Right atrium auricular region (tissue), 2 donors: ENCODE data around the gene TIMM23B. TPM values are rescaled to one million over a fixed set of nuclear protein-coding genes. Genes with fewer than 3 reads are reported as not detected.
"Not testable (repeated sequence)": the region's sequence is repeated elsewhere in the genome, so short reads cannot be mapped to it uniquely, and the experiment has no call there.

Source experiments
- DNase-seq: peaks from one replicate; pipeline ENCODE4 v3.0.0-alpha.2; 2019; ENCODE audit warnings: low spot score
- H3K27ac ChIP-seq, 2 donors: fragments of 200-600 bp; sonication (generic); 1 replicate in 1 of 2; 2 replicates in 1 of 2; pipeline ENCODE4 v1.5.1; 2016 to 2019
- H3K27me3 ChIP-seq, 2 donors: fragments of 200-600 bp; sonication (generic); one replicate each; pipeline versions ENCODE4 v1.5.1 to v1.6.0; 2017 to 2019
- H3K36me3 ChIP-seq: fragments of 200-600 bp; sonication (generic); one replicate; pipeline ENCODE4 v1.5.1; 2016
- H3K4me1 ChIP-seq, 2 donors: fragments of 200-600 bp; sonication (generic); one replicate each; pipeline versions ENCODE4 v1.5.1 to v1.6.0; 2017 to 2019
- H3K4me3 ChIP-seq, 2 donors: fragments of 200-600 bp; sonication (generic); 1 replicate in 1 of 2; 2 replicates in 1 of 2; pipeline ENCODE4 v1.5.1; 2017 to 2019; ENCODE audit warnings: mild to moderate bottlenecking in 1 of 2, moderate library complexity in 1 of 2
- H3K9me3 ChIP-seq, 2 donors: fragments of 200-600 bp; sonication (generic); one replicate each; pipeline ENCODE4 v1.5.1; 2019
- CTCF ChIP-seq, 2 donors: fragments of 200-600 bp; sonication (generic); IDR thresholded peaks; one replicate each; pipeline ENCODE4 v1.5.1; 2019; ENCODE audit warnings: antibody characterized with exemption in 2 of 2
- total RNA-seq, 2 donors: library from RNA; depleted of rRNA; stranded (reverse); fragments of >200 nt; gene quantifications; one replicate each; pipeline ENCODE4 v1.1.0, GENCODE V29; 2016

The TIMM23B gene
- total RNA-seq: 10 to 100 TPM; 15.3 to 20.7 TPM

GRCh38 chr10:49941447-49942338 lies at the start of gene TIMM23B, which contains the start of gene PARG:
Gene TIMM23B, plus strand, starts transcription at chr10:49942053. Its CDS starts 142 bp downstream, at chr10:49942195.
Gene PARG, minus strand, starts transcription at chr10:49942027. Its CDS starts 302 bp downstream, at chr10:49941725.
- DNase-seq: peak; percentile 75
- not testable (repeated sequence) for H3K9me3 ChIP-seq, H3K36me3 ChIP-seq, H3K27me3 ChIP-seq
- peak in 1 of 2 donors; percentile 29 for TF ChIP-seq CTCF (IDR thresholded peaks at IDR 0.05)
- Histone ChIP-seq H3K4me3 (peak within 1 kb of the TSS; percentile 77 to 93), H3K4me1 (peaks cover 0 to 17% of the 10 kb centered on the region in 2 donors), H3K27ac (peak within 1 kb of the TSS; percentile 66 to 74)

- H3K4me3 ChIP-seq, H3K36me3 ChIP-seq, H3K27me3 ChIP-seq, H3K27ac ChIP-seq, DNase-seq, H3K9me3 ChIP-seq, H3K4me1 ChIP-seq: not testable (repeated sequence)
Observed at GRCh38 chr10:49899999-49900398, 41.9 kb upstream of the TIMM23B start.

- not testable (repeated sequence) for H3K9me3 ChIP-seq, DNase-seq, H3K4me1 ChIP-seq, H3K36me3 ChIP-seq, H3K27ac ChIP-seq, H3K4me3 ChIP-seq, H3K27me3 ChIP-seq
Observed at GRCh38 chr10:49900406-49900805, 41.4 kb upstream of the TIMM23B start.

- H3K4me3 ChIP-seq, H3K27me3 ChIP-seq, H3K9me3 ChIP-seq, H3K36me3 ChIP-seq, H3K27ac ChIP-seq, H3K4me1 ChIP-seq, DNase-seq: not testable (repeated sequence)
Observed at GRCh38 chr10:49903829-49904228, 38.0 kb upstream of the TIMM23B start.

GRCh38 chr10:49908290-49909080 lies 33.4 kb upstream of the TIMM23B start:
- H3K36me3 ChIP-seq, H3K27ac ChIP-seq, DNase-seq, H3K9me3 ChIP-seq, H3K27me3 ChIP-seq, H3K4me3 ChIP-seq, H3K4me1 ChIP-seq: not testable (repeated sequence)

- DNase-seq, H3K4me3 ChIP-seq, H3K36me3 ChIP-seq, H3K27me3 ChIP-seq, H3K4me1 ChIP-seq, H3K9me3 ChIP-seq, H3K27ac ChIP-seq: not testable (repeated sequence)
Observed at GRCh38 chr10:49910295-49910694, 31.6 kb upstream of the TIMM23B start.

- not testable (repeated sequence) for H3K27me3 ChIP-seq, H3K27ac ChIP-seq, H3K9me3 ChIP-seq, H3K4me1 ChIP-seq, H3K4me3 ChIP-seq, H3K36me3 ChIP-seq, DNase-seq
Observed at GRCh38 chr10:49916451-49916850, 25.4 kb upstream of the TIMM23B start.

- H3K36me3 ChIP-seq, H3K4me3 ChIP-seq: not testable (repeated sequence)
Observed at GRCh38 chr10:49917927-49918326, 23.9 kb upstream of the TIMM23B start.

GRCh38 chr10:49922041-49922440 lies 19.8 kb upstream of the TIMM23B start:
- H3K27ac ChIP-seq, H3K27me3 ChIP-seq, H3K4me3 ChIP-seq, DNase-seq, H3K36me3 ChIP-seq, H3K4me1 ChIP-seq, H3K9me3 ChIP-seq: not testable (repeated sequence)

More at GRCh38 chr10:49917927-49918326, 23.9 kb upstream of the TIMM23B start:
- DNase-seq, H3K9me3 ChIP-seq, H3K27me3 ChIP-seq, H3K4me1 ChIP-seq, H3K27ac ChIP-seq: not testable (repeated sequence)

GRCh38 chr10:49923572-49923971 lies 18.3 kb upstream of the TIMM23B start:
- not testable (repeated sequence) for H3K27ac ChIP-seq, DNase-seq, H3K4me3 ChIP-seq, H3K9me3 ChIP-seq, H3K36me3 ChIP-seq, H3K27me3 ChIP-seq, H3K4me1 ChIP-seq

- H3K4me3 ChIP-seq, H3K27me3 ChIP-seq, H3K4me1 ChIP-seq, H3K9me3 ChIP-seq, DNase-seq, H3K36me3 ChIP-seq, H3K27ac ChIP-seq: not testable (repeated sequence)
Observed at GRCh38 chr10:49931276-49931675, 10.6 kb upstream of the TIMM23B start.

GRCh38 chr10:49931959-49932728 lies 9.7 kb upstream of the TIMM23B start:
- H3K36me3 ChIP-seq, DNase-seq, H3K4me1 ChIP-seq, H3K27ac ChIP-seq, H3K27me3 ChIP-seq, H3K4me3 ChIP-seq, H3K9me3 ChIP-seq: not testable (repeated sequence)

GRCh38 chr10:49942339-49942705 lies 469 bp downstream of the TIMM23B start:
- not testable (repeated sequence) for H3K9me3 ChIP-seq

More at GRCh38 chr10:49942339-49942705, 469 bp downstream of the TIMM23B start:
- not testable (repeated sequence) for H3K27me3 ChIP-seq, DNase-seq, H3K36me3 ChIP-seq
- Histone ChIP-seq H3K27ac (peak overlapping the region; percentile 66 to 74), H3K4me1 (peaks cover 0 to 17% of the 10 kb centered on the region in 2 donors), H3K4me3 (peak overlapping the region; percentile 77 to 93)
